ENCODE results near the gene MLH3. TPM values are rescaled to one million over a fixed set of nuclear protein-coding genes. Genes with fewer than 3 reads are reported as not detected.

Gene MLH3
- total RNA-seq, 1 donor from 2014 or later, result 21.7 TPM

DNA sequence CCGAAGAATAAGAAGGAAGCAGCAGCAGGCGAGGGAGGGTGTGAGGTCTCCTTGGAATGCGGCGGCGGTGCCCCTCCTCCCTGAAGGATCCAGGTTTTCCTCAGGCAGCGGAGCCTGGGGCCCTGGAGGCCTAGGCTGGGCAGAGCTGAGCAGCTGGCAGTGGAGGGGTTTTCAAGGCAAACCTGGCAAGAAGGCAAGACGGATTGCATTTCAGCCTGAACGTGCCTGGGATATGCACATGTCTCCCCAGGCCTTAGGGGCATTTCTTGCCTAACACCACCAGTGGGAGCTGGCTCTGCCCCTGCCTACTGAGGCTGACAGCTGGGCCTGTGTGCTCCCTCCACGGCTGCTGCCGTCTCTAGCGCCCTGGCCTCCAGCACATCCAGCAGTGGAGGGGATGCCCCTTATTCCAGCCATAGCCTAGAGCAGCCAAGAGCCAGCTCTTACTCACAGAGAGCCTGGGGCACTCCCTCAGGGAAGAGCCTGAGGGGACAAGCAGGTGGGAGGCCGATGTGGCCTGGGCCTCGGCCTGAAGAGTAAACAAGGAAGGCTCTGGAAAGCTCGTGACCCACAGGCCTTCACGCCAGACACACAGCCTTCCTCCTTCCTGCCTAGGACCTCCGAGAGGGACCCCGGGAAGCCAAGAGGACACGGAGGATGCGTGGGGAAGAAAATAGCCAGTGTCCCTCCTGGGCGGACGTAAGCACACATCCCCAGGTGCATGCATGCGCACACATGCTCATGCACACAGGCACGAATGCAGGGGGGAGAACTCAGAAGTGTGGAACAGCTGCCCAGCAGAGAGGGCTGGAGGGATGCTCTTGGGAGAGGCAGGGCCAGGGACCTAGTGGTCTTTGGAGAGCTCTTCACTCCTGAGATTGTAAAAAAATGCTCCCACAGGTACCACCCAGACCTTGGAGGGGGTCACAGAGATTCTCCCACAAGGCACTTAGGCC is 71.5 kb downstream of the MLH3 start:
- intact Hi-C loops (cut with micrococcal nuclease), result no loop called here
- Mint-ChIP-seq H3K4me3 (no peak overlapping the region), H3K36me3 (ENCODE audit: low read depth) (no peaks in the 10 kb centered on the region), H3K4me1 (no peaks in the 10 kb centered on the region), H3K27ac (no peak overlapping the region), H3K9me3 (no peaks in the 10 kb centered on the region), H3K27me3 (no peaks in the 10 kb centered on the region)
- CTCF ChIA-PET, result no interaction called here
- DNase-seq (no peak), ATAC-seq (ENCODE audit: low read depth) (no peak)
- POLR2A ChIA-PET, result no interaction called here
- TF ChIP-seq, protein P1, sequence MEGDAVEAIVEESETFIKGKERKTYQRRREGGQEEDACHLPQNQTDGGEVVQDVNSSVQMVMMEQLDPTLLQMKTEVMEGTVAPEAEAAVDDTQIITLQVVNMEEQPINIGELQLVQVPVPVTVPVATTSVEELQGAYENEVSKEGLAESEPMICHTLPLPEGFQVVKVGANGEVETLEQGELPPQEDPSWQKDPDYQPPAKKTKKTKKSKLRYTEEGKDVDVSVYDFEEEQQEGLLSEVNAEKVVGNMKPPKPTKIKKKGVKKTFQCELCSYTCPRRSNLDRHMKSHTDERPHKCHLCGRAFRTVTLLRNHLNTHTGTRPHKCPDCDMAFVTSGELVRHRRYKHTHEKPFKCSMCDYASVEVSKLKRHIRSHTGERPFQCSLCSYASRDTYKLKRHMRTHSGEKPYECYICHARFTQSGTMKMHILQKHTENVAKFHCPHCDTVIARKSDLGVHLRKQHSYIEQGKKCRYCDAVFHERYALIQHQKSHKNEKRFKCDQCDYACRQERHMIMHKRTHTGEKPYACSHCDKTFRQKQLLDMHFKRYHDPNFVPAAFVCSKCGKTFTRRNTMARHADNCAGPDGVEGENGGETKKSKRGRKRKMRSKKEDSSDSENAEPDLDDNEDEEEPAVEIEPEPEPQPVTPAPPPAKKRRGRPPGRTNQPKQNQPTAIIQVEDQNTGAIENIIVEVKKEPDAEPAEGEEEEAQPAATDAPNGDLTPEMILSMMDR (IDR thresholded peaks at IDR 0.05), result no peak

DNA sequence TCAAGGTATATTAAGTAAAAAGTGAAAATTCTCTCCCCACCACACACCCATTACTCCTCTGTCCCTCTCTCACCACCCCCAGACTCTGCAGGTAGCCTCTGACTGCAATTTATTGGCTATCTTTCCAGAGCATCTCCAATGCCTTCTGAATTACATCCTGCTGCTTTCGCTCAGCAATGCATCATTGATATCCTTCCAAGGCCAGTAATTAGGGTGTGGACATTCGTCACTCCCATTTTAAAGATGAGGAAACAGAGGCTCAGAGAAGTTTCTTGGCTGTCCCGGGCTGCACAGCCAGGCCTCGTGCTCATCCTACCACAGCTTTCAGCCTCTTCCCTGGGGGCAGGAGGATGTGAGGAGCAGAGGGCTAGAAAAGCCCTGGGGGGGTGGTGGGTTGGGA is 72.2 kb downstream of the MLH3 start:
- intact Hi-C loops (cut with micrococcal nuclease), result no loop called here
- H3K36me3 Mint-ChIP-seq (ENCODE audit: low read depth), result no peaks in the 10 kb centered on the region

DNA sequence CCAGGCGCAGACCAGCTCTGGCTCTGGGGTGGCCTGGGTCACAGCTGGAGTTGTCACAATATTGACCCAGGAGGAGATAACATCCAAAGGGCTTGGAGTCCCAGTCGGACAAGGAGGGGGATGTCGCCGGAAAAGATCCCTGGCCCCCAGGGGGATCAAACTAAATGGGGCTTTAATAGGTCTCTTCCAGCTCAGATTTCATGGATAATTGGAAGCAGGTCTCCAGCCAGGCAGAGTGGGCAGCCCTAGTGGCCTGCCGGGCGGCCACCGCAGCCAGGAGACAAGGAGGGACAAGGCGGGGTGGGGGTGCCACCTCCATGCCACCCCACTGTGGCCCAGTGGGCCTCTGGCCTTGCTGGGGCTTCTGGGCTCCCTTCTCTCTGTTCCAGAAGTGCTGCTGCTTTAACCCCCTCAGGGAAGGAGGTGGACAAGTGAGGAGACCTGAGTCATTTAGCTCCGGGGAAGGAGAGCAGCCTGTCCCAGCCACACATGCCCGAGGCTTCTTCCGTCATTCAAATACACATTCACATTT is 72.8 kb downstream of the MLH3 start:
- Mint-ChIP-seq H3K4me1 (no peaks in the 10 kb centered on the region), H3K4me3 (no peak overlapping the region), H3K9me3 (no peaks in the 10 kb centered on the region), H3K36me3 (ENCODE audit: low read depth) (no peaks in the 10 kb centered on the region), H3K27ac (no peak overlapping the region), H3K27me3 (no peaks in the 10 kb centered on the region)
- ChIA-PET CTCF (interaction anchor here (1.0 kb wide), 1 partner anchor 85 kb away, joined by 3 read pairs; no protein-coding TSS in a partner anchor), POLR2A (no interaction called here)
- TF ChIP-seq, protein P1 (IDR thresholded peaks at IDR 0.05), result no peak
- intact Hi-C loops (cut with micrococcal nuclease), result no loop called here
- no peak for ATAC-seq (ENCODE audit: low read depth)
- DNase-seq, result no peak

More for the DNA sequence above, 72.2 kb downstream of the MLH3 start:
- ATAC-seq (ENCODE audit: low read depth) (no peak), DNase-seq (no peak)
- CTCF ChIA-PET, result no interaction called here
- POLR2A ChIA-PET, result no interaction called here
- H3K27me3 Mint-ChIP-seq, result no peaks in the 10 kb centered on the region
- no peak overlapping the region for H3K27ac Mint-ChIP-seq
- H3K4me1 Mint-ChIP-seq, result no peaks in the 10 kb centered on the region
- TF ChIP-seq, protein P1 (IDR thresholded peaks at IDR 0.05), result no peak
- H3K4me3 Mint-ChIP-seq, result no peak overlapping the region
- no peaks in the 10 kb centered on the region for H3K9me3 Mint-ChIP-seq

DNA sequence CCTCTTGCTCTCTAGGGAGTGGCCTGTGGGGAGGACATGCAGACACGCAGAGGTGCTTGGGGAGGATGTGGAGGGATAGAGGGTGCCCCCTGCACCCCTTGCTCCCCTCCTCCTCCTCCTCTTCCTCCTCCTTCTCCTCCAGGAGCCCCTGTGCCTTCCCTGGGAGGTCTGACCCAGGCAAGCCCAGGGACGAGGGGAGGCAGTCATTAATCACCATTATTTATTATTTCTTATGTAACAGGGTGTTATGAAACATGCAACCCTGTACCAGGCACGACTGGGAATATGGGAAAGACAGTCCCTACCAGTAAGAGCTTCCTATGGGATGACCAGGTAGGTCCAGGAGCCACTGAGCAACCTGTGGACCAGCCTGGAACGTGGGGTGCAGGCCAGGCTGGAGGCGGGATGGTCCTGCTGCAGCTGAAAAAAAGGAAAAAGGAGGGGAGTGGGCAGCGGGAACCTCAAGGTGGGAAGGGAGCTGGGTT is 73.3 kb downstream of the MLH3 start:
- ChIA-PET POLR2A (no interaction called here), CTCF (interaction anchor here (1.0 kb wide), 1 partner anchor 85 kb away, joined by 3 read pairs; no protein-coding TSS in a partner anchor)
- intact Hi-C loops (cut with micrococcal nuclease), result no loop called here
- TF ChIP-seq, protein P1 (IDR thresholded peaks at IDR 0.05), result no peak
- H3K9me3 Mint-ChIP-seq, result no peaks in the 10 kb centered on the region
- DNase-seq (no peak), ATAC-seq (ENCODE audit: low read depth) (no peak)
- H3K36me3 Mint-ChIP-seq (ENCODE audit: low read depth), result no peaks in the 10 kb centered on the region
- H3K4me3 Mint-ChIP-seq, result no peak overlapping the region
- no peaks in the 10 kb centered on the region for H3K27me3 Mint-ChIP-seq
- H3K27ac Mint-ChIP-seq, result no peak overlapping the region
- H3K4me1 Mint-ChIP-seq, result no peaks in the 10 kb centered on the region

Data from activated B cell treated with CpG ODN at 0.5 μM for 24 hours (primary cell).